ENCODE measurements around the gene ZBTB18.
"Not testable (repeated sequence)": the region's sequence is repeated elsewhere in the genome, so short reads cannot be mapped to it uniquely, and the experiment has no call there.

Gene ZBTB18

GRCh38 chr1:244042293-244042692 is 8.8 kb upstream of the ZBTB18 start:
- DNase-seq = no peak

- no peak for DNase-seq
These were observed 6.7 kb upstream of the ZBTB18 start for GRCh38 chr1:244044423-244044822.

GRCh38 chr1:244046254-244046653 is 4.8 kb upstream of the ZBTB18 start:
- DNase-seq = not testable (repeated sequence)

GRCh38 chr1:244046907-244047611 is 4.0 kb upstream of the ZBTB18 start:
- DNase-seq = no peak

- DNase-seq = peak; percentile 71
These were observed 3.3 kb upstream of the ZBTB18 start for GRCh38 chr1:244047621-244048255.

GRCh38 chr1:244048256-244049161 is 2.6 kb upstream of the ZBTB18 start:
- peak; percentile 99 for DNase-seq

- DNase-seq = peak; percentile 38
These were observed 1.7 kb upstream of the ZBTB18 start for GRCh38 chr1:244049162-244050013.

- no peak for DNase-seq
These were observed 859 bp upstream of the ZBTB18 start for GRCh38 chr1:244050014-244050834.

GRCh38 chr1:244052016-244052727 is 1.1 kb downstream of the ZBTB18 start:
- no peak for DNase-seq

- no peak for DNase-seq
These were observed 1.7 kb downstream of the ZBTB18 start for GRCh38 chr1:244052728-244053312.

- no peak for DNase-seq
These were observed 2.7 kb downstream of the ZBTB18 start for GRCh38 chr1:244053831-244054230.

GRCh38 chr1:244054247-244054923 is 3.3 kb downstream of the ZBTB18 start:
- no peak for DNase-seq

- DNase-seq = no peak
These were observed 3.8 kb downstream of the ZBTB18 start for GRCh38 chr1:244054924-244055263.

- DNase-seq = no peak
These were observed 5.5 kb downstream of the ZBTB18 start for GRCh38 chr1:244056577-244056976.

GRCh38 chr1:244057474-244058385 is 6.6 kb downstream of the ZBTB18 start:
- DNase-seq = no peak

GRCh38 chr1:244060117-244060516 is 9.0 kb downstream of the ZBTB18 start:
- DNase-seq = no peak

GRCh38 chr1:244060686-244061085 is 9.6 kb downstream of the ZBTB18 start:
- no peak for DNase-seq

- no peak for DNase-seq
These were observed 11.2 kb downstream of the ZBTB18 start for GRCh38 chr1:244062156-244062725.

- DNase-seq = no peak
These were observed 12.4 kb downstream of the ZBTB18 start for GRCh38 chr1:244063498-244063897.

All from stimulated activated naive CD4-positive, alpha-beta T cell treated with Interleukin-2 at 50 U/mL for 16 hours (primary cell).